Memory B cell (primary cell): ENCODE data around the gene IQGAP3.
A peak's percentile ranks its signal among the peaks of the same experiment; 100 is the strongest.

Source experiments
- ATAC-seq: fragments of 150-1000 bp; cut with Tn5 transposase; 2 replicates; pipeline ENCODE4 v1.10.0; 2021; ENCODE audit warnings: low read depth, mild to moderate bottlenecking, moderate library complexity
- DNase-seq, 2 donors: peaks; one replicate each; pipeline ENCODE4 v3.0.0; 2022; ENCODE audit warnings: low spot score in 2 of 2
- H3K27ac Mint-ChIP-seq: one replicate; pipeline ENCODE4 v1.8.0; 2022; ENCODE audit warnings: mild to moderate bottlenecking, moderate library complexity, mixed read lengths
- H3K27me3 Mint-ChIP-seq: one replicate; pipeline ENCODE4 v1.8.0; 2022; ENCODE audit warnings: mixed read lengths
- H3K36me3 Mint-ChIP-seq: one replicate; pipeline ENCODE4 v1.8.0; 2022; ENCODE audit warnings: mild to moderate bottlenecking, mixed read lengths
- H3K4me1 Mint-ChIP-seq: one replicate; pipeline ENCODE4 v1.8.0; 2022; ENCODE audit warnings: mixed read lengths
- H3K4me3 Mint-ChIP-seq: one replicate; pipeline ENCODE4 v1.8.0; 2022; ENCODE audit warnings: mild to moderate bottlenecking, moderate library complexity, mixed read lengths
- H3K9me3 Mint-ChIP-seq: one replicate; pipeline ENCODE4 v1.8.0; 2022; ENCODE audit warnings: mixed read lengths

The IQGAP3 gene

DNA sequence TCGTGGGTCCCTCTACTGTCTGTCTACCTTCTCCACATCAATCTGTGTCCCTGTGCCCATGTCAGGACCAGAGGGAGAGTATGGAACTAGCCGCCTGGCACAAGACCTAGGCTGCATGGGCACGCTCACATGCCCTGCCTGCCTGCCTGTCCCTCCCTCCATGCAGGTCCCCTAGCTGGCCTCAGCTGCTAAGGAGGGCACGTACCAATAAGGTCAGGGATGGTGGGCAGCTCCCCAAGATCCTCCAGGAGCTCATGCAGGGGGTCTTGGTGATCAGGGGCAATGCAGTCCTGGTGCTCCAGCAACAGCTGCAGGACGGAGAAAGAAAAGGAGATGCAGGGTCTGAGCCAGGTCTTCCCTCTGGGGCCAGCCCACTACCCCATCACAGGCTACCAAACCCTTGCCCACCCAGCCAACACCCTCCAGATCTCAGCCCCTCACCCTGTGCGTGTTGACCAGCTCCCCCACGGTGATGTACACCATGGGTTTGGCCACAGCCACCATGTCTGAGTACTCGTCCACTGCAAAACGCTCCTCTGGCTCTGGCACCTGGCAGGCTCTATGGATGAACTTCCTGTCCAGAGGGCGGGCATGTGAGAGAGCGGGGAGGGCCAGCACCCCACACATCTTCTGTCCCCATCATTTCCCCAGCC is 38.7 kb downstream of the IQGAP3 start:
- Mint-ChIP-seq H3K36me3 (no peaks in the 10 kb centered on the region), H3K4me3 (no peak overlapping the region)
- no peak for ATAC-seq

DNA sequence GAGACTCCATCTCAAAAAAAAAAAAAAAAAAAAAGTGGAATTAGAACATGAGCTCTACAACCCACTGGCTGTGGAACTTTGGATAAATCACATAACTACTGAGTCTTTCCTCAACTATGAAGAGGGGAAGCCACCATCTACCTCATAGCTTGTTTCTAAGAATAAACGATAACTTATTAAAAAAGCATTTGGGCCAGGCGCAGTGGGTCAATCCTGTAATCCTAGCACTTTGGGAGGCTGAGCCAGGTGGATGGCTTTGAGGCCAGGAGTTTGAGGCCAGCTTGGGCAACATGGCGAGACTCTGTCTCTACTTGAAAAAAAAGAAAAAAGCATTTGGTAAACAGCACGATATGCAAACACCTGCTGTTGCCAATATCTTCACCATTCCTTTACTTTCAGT is 40.0 kb downstream of the IQGAP3 start:
- no peaks in the 10 kb centered on the region for H3K27me3 Mint-ChIP-seq
- DNase-seq (no peak), ATAC-seq (no peak)
- no peaks in the 10 kb centered on the region for H3K9me3 Mint-ChIP-seq
- H3K36me3 Mint-ChIP-seq = no peaks in the 10 kb centered on the region
- no peak overlapping the region for H3K4me3 Mint-ChIP-seq
- H3K27ac Mint-ChIP-seq = no peak overlapping the region
- peaks cover 3% of the 10 kb centered on the region for H3K4me1 Mint-ChIP-seq

More for the DNA sequence above, 38.7 kb downstream of the IQGAP3 start:
- DNase-seq = no peak
- no peaks in the 10 kb centered on the region for H3K27me3 Mint-ChIP-seq
- no peaks in the 10 kb centered on the region for H3K4me1 Mint-ChIP-seq
- H3K27ac Mint-ChIP-seq = no peak overlapping the region
- H3K9me3 Mint-ChIP-seq = no peaks in the 10 kb centered on the region

DNA sequence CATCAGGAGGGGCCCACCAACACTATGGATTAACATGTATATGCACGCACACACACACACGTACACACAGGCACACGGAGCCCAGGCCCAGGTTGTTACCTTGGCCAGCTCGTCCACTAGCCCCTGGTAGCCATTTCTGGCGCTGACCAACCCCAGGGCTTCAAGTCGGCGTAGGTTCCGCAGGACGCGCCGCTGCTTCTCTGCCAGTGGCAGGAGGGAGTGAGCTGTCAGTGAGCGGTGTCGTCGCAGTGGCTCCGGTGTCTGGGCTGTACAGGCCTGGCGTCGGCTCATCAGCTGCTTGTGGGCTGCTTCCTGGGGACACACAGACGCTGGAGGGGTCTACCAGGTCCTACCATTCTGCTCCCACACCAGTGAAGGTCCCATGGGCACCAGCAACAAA is 42.4 kb downstream of the IQGAP3 start:
- ATAC-seq = no peak
- peaks cover 11% of the 10 kb centered on the region for H3K4me1 Mint-ChIP-seq

DNA sequence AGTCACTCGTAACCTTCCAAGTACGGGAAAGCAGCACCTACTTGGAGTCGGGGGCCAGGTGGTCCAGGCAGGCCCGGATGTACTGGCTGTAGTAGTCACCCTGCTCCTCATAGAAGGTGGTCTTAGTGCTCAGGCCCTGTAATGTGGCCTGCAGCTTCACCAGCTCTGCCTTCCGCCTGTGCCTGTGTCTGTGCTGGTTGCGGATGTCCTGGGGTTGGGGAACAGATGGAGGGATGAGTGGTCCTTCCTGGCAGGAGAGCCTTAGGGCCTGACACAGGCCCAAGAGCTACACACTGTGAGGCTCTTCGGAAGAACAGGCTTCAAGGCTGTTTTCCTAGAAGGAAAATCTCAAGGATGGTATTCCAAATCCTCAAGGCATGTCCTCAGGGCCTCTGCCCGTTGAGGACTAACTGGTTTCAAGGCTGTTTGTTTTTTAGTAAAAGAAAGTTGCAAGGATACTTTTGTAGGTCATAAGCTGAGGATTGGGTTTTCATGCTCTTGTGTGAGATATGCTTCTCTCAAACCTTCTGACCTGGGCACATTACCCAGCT is 43.4 kb downstream of the IQGAP3 start:
- H3K9me3 Mint-ChIP-seq = no peaks in the 10 kb centered on the region
- no peak for ATAC-seq
- no peaks in the 10 kb centered on the region for H3K36me3 Mint-ChIP-seq
- H3K4me1 Mint-ChIP-seq = peaks cover 20% of the 10 kb centered on the region
- no peaks in the 10 kb centered on the region for H3K27me3 Mint-ChIP-seq
- no peak overlapping the region for H3K4me3 Mint-ChIP-seq
- no peak for DNase-seq
- H3K27ac Mint-ChIP-seq = no peak overlapping the region

More for the DNA sequence above, 42.4 kb downstream of the IQGAP3 start:
- Mint-ChIP-seq H3K27me3 (no peaks in the 10 kb centered on the region), H3K27ac (no peak overlapping the region), H3K9me3 (no peaks in the 10 kb centered on the region), H3K36me3 (no peaks in the 10 kb centered on the region), H3K4me3 (no peak overlapping the region)
- DNase-seq = no peak

DNA sequence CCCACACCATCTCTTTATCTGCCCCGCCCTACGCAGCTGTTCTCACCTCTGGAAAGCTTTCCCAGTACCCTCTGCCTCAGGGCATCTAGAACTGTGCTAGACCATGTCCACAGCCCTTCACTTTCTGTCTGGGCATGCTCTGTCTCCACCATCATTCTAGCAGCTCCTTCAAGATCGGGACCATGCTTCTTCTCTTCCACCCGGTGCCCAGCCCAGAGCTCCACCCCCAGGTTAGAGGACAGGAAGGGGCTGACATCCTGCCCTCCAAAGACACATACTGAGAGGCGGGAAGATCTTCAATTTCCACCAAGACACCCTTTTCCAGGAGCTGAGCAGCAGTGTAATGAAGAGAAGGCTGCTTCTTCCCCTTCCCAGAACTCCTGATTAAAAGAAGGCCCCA is 44.1 kb downstream of the IQGAP3 start:
- H3K9me3 Mint-ChIP-seq = no peaks in the 10 kb centered on the region
- no peak overlapping the region for H3K27ac Mint-ChIP-seq

DNA sequence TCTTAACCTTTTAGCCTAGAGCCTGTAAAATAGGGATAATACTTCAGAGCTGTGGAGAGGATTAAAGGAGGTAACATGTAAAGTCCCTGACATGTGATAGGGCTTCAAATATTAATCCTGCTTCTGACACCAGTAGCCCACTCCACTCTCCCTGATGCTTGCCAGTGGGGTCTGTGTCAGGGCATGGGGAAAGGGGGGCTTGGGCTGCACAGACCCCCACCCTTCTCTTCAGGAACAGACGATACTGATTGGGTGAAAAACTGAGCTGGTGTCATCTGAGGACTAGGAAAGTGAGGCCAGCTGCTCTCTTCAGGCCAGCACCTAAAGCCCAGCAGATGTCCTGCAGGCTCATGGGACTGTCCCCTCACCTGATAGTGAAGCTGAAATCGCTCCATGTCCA is 44.8 kb downstream of the IQGAP3 start:
- ATAC-seq = no peak
- Mint-ChIP-seq H3K9me3 (no peaks in the 10 kb centered on the region), H3K4me1 (peaks cover 23% of the 10 kb centered on the region), H3K27ac (no peak overlapping the region), H3K27me3 (no peaks in the 10 kb centered on the region), H3K36me3 (no peaks in the 10 kb centered on the region), H3K4me3 (no peak overlapping the region)
- DNase-seq = no peak

More for the DNA sequence above, 44.1 kb downstream of the IQGAP3 start:
- Mint-ChIP-seq H3K36me3 (no peaks in the 10 kb centered on the region), H3K4me3 (no peak overlapping the region), H3K27me3 (no peaks in the 10 kb centered on the region), H3K4me1 (peaks cover 23% of the 10 kb centered on the region)
- ATAC-seq (no peak), DNase-seq (no peak)

DNA sequence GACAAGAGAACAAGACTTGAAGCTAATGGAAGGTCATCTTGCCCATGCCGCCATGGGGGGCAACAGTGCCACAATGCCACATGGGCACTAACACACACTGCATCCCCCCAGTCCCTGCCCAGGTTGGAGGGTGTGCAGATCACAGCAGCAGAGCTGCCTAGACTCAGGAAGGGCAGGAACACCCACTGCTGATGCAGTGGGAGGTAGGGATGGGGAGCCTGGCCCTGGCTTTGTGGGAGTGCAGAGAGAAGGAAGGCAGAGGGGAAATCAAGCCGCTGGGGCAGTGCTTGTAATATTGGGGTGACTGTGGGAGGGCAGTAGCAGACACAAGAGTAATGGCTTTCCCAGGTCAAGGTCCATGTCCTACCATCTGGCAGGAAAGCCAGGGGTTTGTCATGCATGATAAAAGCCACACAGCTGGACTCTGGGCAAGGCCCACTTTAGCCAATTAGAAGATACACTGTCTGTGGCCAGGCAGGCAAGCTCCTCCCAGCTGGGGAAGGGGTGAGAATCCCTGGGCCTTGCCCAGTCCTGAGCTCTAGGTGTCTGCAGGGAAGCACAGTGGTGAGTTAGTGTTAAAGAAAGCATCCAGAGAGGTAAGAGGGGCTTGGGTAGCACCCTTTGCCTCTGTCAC is 46.4 kb downstream of the IQGAP3 start:
- Mint-ChIP-seq H3K4me3 (no peak overlapping the region), H3K4me1 (peaks cover 23% of the 10 kb centered on the region), H3K27me3 (no peaks in the 10 kb centered on the region), H3K9me3 (no peaks in the 10 kb centered on the region), H3K36me3 (no peaks in the 10 kb centered on the region), H3K27ac (peak overlapping the region; percentile 7)
- ATAC-seq (no peak), DNase-seq (no peak)

DNA sequence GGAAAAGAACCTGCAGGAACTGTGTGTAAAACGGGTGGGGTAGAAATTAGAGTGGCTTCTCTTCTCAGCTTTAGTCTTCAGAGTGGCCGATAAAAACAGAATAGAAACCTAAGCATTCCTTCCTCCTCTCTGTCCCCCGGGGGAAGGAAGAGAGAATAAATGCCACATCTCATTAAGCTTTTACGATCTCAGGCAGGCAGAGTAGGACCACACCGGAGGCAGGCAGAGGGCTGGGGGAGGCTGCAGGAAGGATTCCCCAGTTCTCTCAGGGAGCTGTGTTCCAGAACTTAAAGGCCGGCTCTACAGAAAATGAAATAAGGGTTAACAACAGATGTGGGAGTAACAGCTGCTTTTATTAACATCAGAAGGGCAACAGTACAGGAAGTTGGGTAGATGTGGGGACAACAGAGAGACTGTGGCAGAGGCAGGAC is 47.3 kb downstream of the IQGAP3 start:
- Mint-ChIP-seq H3K9me3 (no peaks in the 10 kb centered on the region), H3K4me1 (peaks cover 23% of the 10 kb centered on the region), H3K27ac (peak overlapping the region; percentile 84), H3K27me3 (no peaks in the 10 kb centered on the region), H3K36me3 (no peaks in the 10 kb centered on the region), H3K4me3 (peak overlapping the region; percentile 53)
- DNase-seq (no peak), ATAC-seq (peak; percentile 73)

DNA sequence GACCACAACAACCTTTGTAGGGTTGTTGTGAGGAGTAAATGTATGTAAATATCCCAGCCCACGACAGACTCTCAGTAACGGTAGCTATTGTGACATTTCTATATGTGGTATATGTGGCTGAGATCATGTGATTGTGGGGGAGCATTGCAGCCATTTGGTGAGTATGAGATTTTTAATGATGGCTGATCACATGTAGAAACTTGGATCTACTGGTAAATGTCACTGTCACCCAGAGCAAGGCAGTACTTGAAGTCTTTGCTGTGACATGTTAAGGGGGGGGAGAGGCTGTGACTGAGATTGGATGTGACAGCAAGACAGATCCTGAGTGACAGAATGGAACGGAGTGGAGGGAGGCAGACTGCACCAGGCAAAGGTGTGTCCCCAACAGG is 47.9 kb downstream of the IQGAP3 start:
- Mint-ChIP-seq H3K4me3 (peak overlapping the region; percentile 53), H3K4me1 (peaks cover 23% of the 10 kb centered on the region), H3K27me3 (no peaks in the 10 kb centered on the region), H3K27ac (peak overlapping the region; percentile 84), H3K9me3 (no peaks in the 10 kb centered on the region), H3K36me3 (no peaks in the 10 kb centered on the region)
- ATAC-seq = peak; percentile 53
- no peak for DNase-seq

DNA sequence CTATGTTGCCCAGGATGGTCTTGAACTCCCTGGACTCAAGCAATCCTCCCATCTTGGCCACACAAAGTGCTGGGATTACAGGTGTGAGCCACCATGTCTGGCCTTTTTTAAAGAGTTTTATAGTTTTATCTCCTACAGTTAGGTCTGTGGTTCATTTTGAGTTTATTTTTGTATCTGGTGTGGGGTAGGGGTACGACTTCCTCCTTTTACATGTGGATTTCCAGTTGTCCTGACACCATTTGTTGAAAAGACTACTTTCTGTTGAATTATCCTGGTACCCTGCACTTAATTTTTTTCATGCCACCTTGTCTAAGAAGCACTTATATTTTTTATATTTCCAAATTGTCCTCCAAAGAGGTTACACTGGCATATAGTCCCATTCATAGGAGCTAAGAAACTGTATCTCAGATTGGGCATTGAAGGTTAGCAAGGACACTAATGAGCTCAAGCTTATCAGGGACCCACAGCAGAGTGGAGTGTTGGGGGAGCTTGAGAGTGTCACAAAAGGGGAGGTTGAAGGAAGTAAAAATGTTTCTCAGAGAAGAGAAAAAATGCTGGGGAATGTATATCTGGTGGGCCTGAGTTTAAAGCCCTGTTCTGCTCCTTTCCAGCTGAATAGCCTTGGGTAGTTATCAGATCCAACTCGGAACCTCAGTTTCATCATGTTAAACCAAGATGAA is 48.4 kb downstream of the IQGAP3 start:
- peaks cover 23% of the 10 kb centered on the region for H3K4me1 Mint-ChIP-seq
- H3K4me3 Mint-ChIP-seq = no peak overlapping the region
- H3K36me3 Mint-ChIP-seq = no peaks in the 10 kb centered on the region

DNA sequence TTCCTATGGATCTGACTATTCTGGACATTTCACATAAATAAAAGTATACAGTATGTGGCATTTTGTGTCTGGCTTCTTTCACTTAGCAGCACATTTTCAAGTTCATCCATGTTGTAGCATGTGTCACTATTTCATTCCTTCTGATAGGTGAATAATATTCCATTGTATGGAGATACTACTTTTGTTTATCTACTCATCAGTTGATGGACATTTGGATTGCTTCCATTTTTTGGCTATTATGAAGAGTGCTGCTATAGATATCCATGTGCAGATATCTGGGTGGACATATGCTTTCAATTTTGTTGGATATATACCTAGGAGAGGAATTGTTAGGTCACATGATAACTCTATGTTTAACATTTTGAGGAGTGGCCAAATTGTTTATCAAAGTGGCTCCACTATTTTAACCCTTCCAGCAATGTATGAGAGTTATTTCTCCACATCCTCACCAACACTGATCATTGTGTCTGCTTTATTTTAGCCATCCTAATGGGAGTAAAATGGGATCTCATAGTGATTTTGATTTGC is 49.9 kb downstream of the IQGAP3 start:
- no peak for ATAC-seq

More for the DNA sequence above, 48.4 kb downstream of the IQGAP3 start:
- DNase-seq (no peak), ATAC-seq (peak; percentile 33)
- Mint-ChIP-seq H3K9me3 (no peaks in the 10 kb centered on the region), H3K27me3 (no peaks in the 10 kb centered on the region), H3K27ac (peak overlapping the region; percentile 84)

DNA sequence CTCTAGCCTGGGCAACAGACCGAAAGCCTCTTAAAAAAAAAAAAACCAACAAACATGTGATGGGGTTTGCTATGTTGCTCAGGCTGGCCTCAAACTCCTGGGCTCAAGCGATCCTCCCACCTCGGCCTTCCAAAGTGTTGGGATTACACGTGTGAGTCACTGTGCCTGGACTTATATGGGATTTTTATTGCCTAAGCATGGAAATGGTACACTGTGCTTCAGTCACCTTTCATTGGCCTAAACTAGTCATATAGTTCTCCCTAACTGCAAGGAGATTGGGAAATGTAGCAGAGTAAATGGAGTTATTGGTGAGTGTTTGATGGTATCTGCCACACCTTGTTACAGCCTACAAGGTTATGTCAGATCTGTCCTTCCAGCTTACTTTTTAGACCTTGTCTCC is 54.6 kb downstream of the IQGAP3 start:
- DNase-seq (no peak), ATAC-seq (no peak)
- Mint-ChIP-seq H3K4me3 (no peak overlapping the region), H3K36me3 (no peaks in the 10 kb centered on the region), H3K27ac (no peak overlapping the region), H3K27me3 (no peaks in the 10 kb centered on the region), H3K4me1 (no peaks in the 10 kb centered on the region), H3K9me3 (no peaks in the 10 kb centered on the region)

More for the DNA sequence above, 49.9 kb downstream of the IQGAP3 start:
- Mint-ChIP-seq H3K4me3 (no peak overlapping the region), H3K27ac (no peak overlapping the region), H3K36me3 (no peaks in the 10 kb centered on the region), H3K27me3 (no peaks in the 10 kb centered on the region), H3K9me3 (no peaks in the 10 kb centered on the region), H3K4me1 (peaks cover 20% of the 10 kb centered on the region)
- DNase-seq = no peak

DNA sequence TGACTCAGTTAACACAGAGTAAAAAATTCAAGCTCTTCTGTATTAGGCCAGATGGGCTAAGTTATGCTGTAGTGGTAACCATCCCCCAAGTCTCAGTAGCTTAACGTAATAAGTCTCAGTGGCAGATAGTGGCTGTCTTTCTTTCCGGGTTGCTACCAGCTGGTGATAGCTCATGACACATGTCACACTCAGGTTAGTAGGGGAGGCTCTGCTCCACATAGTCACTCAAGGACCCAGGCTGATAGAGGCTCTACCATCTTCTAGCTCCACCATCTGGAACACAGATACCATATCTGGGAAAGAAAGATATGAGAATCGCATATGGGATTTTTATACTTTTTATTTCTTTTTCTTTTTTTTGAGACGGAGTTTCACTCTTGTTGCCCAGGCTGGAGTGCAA is 55.5 kb downstream of the IQGAP3 start:
- Mint-ChIP-seq H3K27ac (no peak overlapping the region), H3K36me3 (no peaks in the 10 kb centered on the region), H3K9me3 (no peaks in the 10 kb centered on the region), H3K4me1 (peaks cover under 1% of the 10 kb centered on the region), H3K27me3 (no peaks in the 10 kb centered on the region), H3K4me3 (no peak overlapping the region)
- DNase-seq = no peak
- ATAC-seq = no peak

DNA sequence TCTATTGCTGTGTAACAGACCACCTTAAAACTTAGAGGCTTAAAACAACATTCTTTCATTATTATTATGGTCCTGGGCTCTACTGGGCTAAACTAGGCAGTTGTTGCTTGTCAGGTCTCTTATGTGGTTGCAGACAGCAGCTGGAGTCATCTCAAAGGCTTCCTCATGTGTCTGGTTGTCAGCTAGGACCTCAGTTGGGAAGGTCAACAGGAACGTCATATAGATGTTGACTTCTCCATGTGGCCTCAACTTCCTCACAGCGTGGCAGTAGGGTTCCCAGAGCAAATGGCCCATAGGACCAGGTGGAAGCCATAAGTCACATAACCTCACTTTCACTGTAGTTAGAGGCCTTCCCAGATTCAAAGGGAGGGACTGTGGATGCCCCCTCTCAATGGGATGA is 56.4 kb downstream of the IQGAP3 start:
- no peaks in the 10 kb centered on the region for H3K36me3 Mint-ChIP-seq

More for the DNA sequence above, 56.4 kb downstream of the IQGAP3 start:
- Mint-ChIP-seq H3K9me3 (no peaks in the 10 kb centered on the region), H3K4me1 (peaks cover 2% of the 10 kb centered on the region), H3K4me3 (no peak overlapping the region), H3K27ac (no peak overlapping the region), H3K27me3 (no peaks in the 10 kb centered on the region)
- ATAC-seq (no peak), DNase-seq (no peak)
